ENCODE data around the gene ICE1.

DNA sequence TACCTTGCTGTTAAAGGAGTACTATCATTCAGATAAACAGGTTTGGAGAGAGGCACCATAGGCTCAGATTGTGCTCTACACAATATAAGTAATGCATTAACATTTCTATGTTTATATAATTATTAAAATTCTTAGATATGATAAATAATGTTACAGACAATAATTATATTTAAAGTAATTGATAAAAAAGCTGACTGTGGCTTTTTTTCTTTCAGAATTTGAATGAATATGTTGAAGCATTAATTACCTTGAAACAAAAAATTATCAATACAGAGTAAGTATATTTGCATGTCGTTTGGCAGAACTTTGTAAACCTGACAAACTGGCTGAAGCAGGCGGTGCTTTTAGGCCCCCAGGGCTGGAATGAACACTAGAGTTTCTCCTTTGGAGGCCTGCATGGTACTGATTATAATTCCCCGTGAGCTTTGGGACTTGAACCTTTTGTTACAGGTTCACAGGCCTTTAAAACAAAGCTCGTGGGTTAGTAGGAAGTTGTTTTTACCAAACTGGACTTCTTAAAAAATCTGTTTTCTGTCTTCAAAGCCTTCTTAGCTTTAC is 13.8 kb downstream of the ICE1 start:
- TF ChIP-seq CTCF (IDR thresholded peaks at IDR 0.05; ENCODE audit: low read depth, low read length, missing input control) (no peak), NR2F2 (IDR thresholded peaks at IDR 0.05) (no peak), YY1 (IDR thresholded peaks at IDR 0.05) (no peak), TAF1 (conservative IDR thresholded peaks at IDR 0.05) (no peak), JUND (IDR thresholded peaks at IDR 0.05) (no peak), GABPA (IDR thresholded peaks at IDR 0.05 in 1 of 2, conservative IDR thresholded peaks at IDR 0.05 in 1 of 2) (no peak)
- TF ChIP-seq, protein P1, sequence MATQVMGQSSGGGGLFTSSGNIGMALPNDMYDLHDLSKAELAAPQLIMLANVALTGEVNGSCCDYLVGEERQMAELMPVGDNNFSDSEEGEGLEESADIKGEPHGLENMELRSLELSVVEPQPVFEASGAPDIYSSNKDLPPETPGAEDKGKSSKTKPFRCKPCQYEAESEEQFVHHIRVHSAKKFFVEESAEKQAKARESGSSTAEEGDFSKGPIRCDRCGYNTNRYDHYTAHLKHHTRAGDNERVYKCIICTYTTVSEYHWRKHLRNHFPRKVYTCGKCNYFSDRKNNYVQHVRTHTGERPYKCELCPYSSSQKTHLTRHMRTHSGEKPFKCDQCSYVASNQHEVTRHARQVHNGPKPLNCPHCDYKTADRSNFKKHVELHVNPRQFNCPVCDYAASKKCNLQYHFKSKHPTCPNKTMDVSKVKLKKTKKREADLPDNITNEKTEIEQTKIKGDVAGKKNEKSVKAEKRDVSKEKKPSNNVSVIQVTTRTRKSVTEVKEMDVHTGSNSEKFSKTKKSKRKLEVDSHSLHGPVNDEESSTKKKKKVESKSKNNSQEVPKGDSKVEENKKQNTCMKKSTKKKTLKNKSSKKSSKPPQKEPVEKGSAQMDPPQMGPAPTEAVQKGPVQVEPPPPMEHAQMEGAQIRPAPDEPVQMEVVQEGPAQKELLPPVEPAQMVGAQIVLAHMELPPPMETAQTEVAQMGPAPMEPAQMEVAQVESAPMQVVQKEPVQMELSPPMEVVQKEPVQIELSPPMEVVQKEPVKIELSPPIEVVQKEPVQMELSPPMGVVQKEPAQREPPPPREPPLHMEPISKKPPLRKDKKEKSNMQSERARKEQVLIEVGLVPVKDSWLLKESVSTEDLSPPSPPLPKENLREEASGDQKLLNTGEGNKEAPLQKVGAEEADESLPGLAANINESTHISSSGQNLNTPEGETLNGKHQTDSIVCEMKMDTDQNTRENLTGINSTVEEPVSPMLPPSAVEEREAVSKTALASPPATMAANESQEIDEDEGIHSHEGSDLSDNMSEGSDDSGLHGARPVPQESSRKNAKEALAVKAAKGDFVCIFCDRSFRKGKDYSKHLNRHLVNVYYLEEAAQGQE (IDR thresholded peaks at IDR 0.05): no peak
- TF ChIP-seq, protein P2, sequence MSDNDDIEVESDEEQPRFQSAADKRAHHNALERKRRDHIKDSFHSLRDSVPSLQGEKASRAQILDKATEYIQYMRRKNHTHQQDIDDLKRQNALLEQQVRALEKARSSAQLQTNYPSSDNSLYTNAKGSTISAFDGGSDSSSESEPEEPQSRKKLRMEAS (IDR thresholded peaks at IDR 0.05): no peak
